Esophagus muscularis mucosa (tissue), 4 donors: ENCODE measurements around the gene RTN4.

Experiments
- EP300 ChIP-seq: sonication (generic); formaldehyde crosslinking; IDR thresholded peaks from one replicate; pipeline ENCODE4 v1.6.1; 2017; ENCODE audit warnings: antibody characterized with exemption
- POLR2A ChIP-seq: fragments of 450-650 bp; IDR thresholded peaks from one replicate; pipeline ENCODE4 v1.6.1; 2017; ENCODE audit warnings: antibody characterized with exemption, moderate library complexity, mild to moderate bottlenecking, low read depth
- POLR2AphosphoS5 ChIP-seq, 2 donors: sonication (generic); formaldehyde crosslinking; IDR thresholded peaks; one replicate each; pipeline ENCODE4 v1.6.1; 2017; ENCODE audit warnings: antibody characterized with exemption in 2 of 2
- TF ChIP-seq, protein P1 (sequence below), 3 experiments: fragments of 200-600 bp in 2 of 3; fragments of 450-650 bp in 1 of 3; sonication (generic) in 2 of 3; IDR thresholded peaks; one replicate each; pipeline ENCODE4 v1.5.1; 2017 to 2019; ENCODE audit warnings: antibody characterized with exemption in 3 of 3, mild to moderate bottlenecking in 2 of 3, moderate library complexity in 1 of 3

DNA sequence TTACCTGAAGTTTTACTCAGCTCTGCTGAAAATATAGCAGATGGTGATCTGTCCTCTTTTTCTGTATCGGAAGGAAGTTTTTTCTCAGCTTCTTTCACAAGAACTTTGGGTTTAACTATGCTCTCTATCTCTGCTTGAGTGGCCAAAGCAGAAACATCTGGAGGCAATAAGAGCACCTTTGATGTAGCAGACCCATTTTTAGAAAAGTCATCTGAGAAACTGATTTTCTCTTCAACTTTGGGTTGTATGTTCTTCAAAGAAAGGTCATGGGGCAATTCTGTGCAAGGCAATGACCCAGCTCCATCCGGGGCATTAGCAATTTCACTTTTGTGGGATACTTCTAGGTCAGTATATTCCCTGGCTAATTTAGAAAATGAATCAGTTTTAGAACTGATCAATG lies 25.2 kb downstream of the RTN4 start:
- TF ChIP-seq POLR2A (no peak), EP300 (no peak), POLR2AphosphoS5 (IDR thresholded peaks at IDR 0.05) (no peak)
- TF ChIP-seq, protein P1, sequence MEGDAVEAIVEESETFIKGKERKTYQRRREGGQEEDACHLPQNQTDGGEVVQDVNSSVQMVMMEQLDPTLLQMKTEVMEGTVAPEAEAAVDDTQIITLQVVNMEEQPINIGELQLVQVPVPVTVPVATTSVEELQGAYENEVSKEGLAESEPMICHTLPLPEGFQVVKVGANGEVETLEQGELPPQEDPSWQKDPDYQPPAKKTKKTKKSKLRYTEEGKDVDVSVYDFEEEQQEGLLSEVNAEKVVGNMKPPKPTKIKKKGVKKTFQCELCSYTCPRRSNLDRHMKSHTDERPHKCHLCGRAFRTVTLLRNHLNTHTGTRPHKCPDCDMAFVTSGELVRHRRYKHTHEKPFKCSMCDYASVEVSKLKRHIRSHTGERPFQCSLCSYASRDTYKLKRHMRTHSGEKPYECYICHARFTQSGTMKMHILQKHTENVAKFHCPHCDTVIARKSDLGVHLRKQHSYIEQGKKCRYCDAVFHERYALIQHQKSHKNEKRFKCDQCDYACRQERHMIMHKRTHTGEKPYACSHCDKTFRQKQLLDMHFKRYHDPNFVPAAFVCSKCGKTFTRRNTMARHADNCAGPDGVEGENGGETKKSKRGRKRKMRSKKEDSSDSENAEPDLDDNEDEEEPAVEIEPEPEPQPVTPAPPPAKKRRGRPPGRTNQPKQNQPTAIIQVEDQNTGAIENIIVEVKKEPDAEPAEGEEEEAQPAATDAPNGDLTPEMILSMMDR (IDR thresholded peaks at IDR 0.05): no peak
